ENCODE results near the gene MSANTD7. TPM values are rescaled to one million over a fixed set of nuclear protein-coding genes. Genes with fewer than 3 reads are reported as not detected.

Gene MSANTD7
- total and polyA plus RNA-seq, 8 donors, result 2.1 to 6.4 (median 5.0) TPM

DNA sequence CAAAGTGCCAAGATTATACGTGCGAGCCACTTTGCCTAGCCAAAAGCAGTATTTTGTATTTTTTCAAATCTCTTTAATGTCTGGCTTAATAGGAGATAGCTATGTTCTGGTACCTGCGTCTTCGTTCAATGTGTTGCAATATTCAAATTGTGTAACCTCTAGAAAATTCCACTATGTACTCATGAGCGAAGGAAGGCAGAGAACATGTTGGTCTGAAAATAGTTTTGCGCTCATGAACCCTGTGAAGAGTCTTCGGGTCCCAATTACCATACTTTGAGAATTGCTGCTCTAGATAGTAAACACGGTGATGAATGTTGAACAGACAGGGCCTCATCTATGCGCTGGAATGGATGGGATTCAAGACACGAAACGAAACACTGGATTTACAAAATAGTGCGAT is 37.8 kb downstream of the MSANTD7 start:
- no peak overlapping the region for H3K4me3 ChIP-seq
- TF ChIP-seq, protein P1, sequence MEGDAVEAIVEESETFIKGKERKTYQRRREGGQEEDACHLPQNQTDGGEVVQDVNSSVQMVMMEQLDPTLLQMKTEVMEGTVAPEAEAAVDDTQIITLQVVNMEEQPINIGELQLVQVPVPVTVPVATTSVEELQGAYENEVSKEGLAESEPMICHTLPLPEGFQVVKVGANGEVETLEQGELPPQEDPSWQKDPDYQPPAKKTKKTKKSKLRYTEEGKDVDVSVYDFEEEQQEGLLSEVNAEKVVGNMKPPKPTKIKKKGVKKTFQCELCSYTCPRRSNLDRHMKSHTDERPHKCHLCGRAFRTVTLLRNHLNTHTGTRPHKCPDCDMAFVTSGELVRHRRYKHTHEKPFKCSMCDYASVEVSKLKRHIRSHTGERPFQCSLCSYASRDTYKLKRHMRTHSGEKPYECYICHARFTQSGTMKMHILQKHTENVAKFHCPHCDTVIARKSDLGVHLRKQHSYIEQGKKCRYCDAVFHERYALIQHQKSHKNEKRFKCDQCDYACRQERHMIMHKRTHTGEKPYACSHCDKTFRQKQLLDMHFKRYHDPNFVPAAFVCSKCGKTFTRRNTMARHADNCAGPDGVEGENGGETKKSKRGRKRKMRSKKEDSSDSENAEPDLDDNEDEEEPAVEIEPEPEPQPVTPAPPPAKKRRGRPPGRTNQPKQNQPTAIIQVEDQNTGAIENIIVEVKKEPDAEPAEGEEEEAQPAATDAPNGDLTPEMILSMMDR (IDR thresholded peaks at IDR 0.05), result no peak
- FAIRE-seq, result no peak
- 93 to 97% methylated on average over 12 of the region's 12 CpGs for WGBS, 2 donors
- H3K9me3 ChIP-seq, result no peaks in the 10 kb centered on the region
- no peaks in the 10 kb centered on the region for H3K27me3 ChIP-seq
- ATAC-seq, result no peak
- no peaks in the 10 kb centered on the region for H3K36me3 ChIP-seq
- DNase-seq, result no peak
- intact Hi-C loops (cut with DNase I), result no loop called here
- peaks cover 0 to 10% (median 0%) of the 10 kb centered on the region in 3 donors for H3K4me1 ChIP-seq
- H3K27ac ChIP-seq, result no peak overlapping the region

DNA sequence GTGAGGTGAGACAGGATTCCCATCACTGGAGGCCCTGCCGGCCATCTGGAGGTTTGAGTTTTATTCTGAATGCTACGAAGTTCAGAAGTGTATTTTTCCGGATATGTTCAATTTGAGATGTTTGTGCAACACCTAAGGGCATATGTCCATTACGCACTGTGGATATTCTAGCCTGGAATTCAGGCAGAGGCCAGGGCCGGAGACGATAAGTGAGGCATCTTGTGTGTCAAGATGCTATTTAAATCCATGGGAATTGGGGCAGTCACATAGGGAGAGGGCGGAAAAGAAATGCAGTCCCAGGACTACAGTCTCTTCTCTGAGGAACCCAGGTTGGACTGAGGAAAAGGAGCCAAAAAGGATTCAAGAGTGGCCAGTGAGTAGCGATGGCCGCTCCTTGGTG is 38.7 kb downstream of the MSANTD7 start:
- FAIRE-seq, result no peak

DNA sequence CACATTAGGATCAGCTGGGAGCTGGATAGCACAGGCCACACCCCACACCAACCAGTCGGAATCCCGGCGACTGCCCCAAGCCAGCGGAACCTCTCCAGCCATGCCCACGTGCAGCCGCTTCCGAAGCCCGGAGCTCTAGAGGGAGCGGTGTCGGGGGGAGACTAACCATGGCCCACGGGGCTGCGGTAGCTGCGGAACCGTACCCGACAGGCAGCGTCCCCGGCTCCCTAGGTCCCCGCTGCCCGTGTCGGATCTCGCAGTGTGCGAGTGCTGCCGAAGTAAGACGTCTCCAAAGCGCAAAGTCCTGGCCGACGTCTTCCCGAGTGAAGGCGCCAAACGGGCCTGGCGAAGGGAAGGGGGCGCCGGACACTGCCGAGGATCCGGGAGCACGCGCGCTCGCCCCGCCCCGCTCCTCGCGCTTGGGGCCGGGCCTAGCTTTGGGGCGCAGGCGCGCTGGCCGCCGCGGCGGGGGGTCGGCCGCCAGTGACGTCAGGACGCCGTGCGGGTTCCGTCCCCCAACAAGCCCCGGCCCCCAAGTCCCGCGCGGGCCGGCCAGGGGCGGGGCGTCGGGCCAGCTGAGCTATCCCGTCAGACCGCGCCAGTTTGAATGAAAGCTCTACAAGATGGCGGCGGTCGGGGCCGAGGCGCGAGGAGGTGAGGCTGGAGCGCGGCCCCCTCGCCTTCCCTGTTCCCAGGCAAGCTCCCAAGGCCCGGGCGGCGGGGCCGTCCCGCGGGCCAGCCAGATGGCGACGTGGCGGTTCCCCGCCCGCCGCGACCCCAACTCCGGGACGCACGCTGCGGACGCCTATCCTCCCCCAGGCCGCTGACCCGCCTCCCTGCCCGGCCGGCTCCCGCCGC is 40.4 kb downstream of the MSANTD7 start, which contains the start of gene SUV39H2:
Gene SUV39H2 (plus strand): TSS at position 601 of the 858 bp plus-strand sequence. CDS start 23 bp downstream, at position 624.
- Histone ChIP-seq H3K4me1 (peaks cover 0 to 10% (median 0%) of the 10 kb centered on the region in 3 donors), H3K27me3 (no peaks in the 10 kb centered on the region), H3K36me3 (no peaks in the 10 kb centered on the region), H3K9me3 (no peaks in the 10 kb centered on the region), H3K27ac (peak within 1 kb of the TSS; percentile 85 to 96 (median 93)), H3K4me3 (peak within 1 kb of the TSS; percentile 94 to 98 (median 96))
- DNase-seq, result peak; percentile 93 to 98 (median 97)
- ATAC-seq, result peak; percentile 91 to 97 (median 94)
- no peak for FAIRE-seq
- WGBS, 2 donors, result 0 to 1% methylated on average over 52 to 102 of the region's 102 CpGs
- intact Hi-C loops (cut with DNase I), result no loop called here
- TF ChIP-seq, protein P1 (IDR thresholded peaks at IDR 0.05), result no peak

More for the DNA sequence above, 38.7 kb downstream of the MSANTD7 start:
- Histone ChIP-seq H3K27ac (no peak overlapping the region), H3K4me3 (no peak overlapping the region), H3K36me3 (no peaks in the 10 kb centered on the region), H3K4me1 (peaks cover 0 to 10% (median 0%) of the 10 kb centered on the region in 3 donors), H3K27me3 (no peaks in the 10 kb centered on the region), H3K9me3 (no peaks in the 10 kb centered on the region)
- ATAC-seq (no peak), DNase-seq (no peak)
- TF ChIP-seq, protein P1 (IDR thresholded peaks at IDR 0.05), result no peak
- intact Hi-C loops (cut with DNase I), result no loop called here
- WGBS, 2 donors, result 73 to 83% methylated on average over 9 of the region's 9 CpGs

DNA sequence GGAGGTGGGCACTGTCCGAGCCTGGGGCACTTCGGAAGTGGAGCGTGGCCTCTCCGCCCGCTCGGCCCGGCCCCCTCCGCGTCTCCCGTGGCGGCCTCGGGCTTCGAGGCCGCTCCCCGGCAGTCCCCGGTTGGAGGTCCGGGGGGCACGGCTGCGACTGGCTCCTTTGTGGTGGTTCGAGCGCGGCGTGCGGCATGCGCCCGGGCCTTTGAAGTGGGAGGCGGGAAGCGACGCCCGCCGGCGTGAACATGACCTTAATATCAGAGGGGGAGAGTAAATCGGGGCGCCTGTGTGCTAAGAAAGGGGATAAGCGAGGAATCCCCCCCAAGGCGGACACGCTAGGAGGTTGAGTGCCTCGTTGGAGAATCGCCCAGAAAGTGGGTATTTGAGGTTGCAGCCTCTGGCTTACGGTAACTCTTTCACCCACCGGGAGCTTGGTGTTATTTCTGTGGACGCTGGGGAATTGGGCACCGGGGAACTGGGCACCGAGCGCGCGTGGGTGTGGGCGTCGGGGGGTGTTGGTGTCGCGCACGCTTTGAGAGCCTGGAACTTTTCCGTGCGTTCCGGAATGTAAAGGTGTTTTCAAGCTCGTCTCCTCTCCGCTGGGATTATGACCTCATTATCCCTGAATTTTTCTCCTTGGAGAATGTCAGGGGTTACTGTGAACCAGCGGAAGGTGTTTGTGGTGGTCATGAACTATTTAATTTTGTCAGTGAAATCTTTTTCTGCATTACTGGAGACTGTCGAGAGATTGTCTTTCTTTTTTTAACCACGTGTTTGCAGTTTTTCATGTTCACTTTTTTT is 41.2 kb downstream of the MSANTD7 start:
- Histone ChIP-seq H3K36me3 (no peaks in the 10 kb centered on the region), H3K9me3 (no peaks in the 10 kb centered on the region), H3K4me3 (peak overlapping the region; percentile 94 to 98 (median 96)), H3K27me3 (no peaks in the 10 kb centered on the region), H3K27ac (peak overlapping the region; percentile 85 to 96 (median 93)), H3K4me1 (peaks cover 0 to 10% (median 0%) of the 10 kb centered on the region in 3 donors)
- peak in 3 of 4 donors; percentile 0 to 3 (median 1) for ATAC-seq
- TF ChIP-seq, protein P1 (IDR thresholded peaks at IDR 0.05), result no peak
- peak in 4 of 6 donors; percentile 17 to 64 (median 38) for DNase-seq
- intact Hi-C loops (cut with DNase I), result no loop called here
- no peak for FAIRE-seq
- WGBS, 2 donors, result 0 to 1% methylated on average over 44 to 60 of the region's 60 CpGs
